ENCODE measurements around the gene BRCC3.

Gene BRCC3

GRCh38 chrX:155048977-155049619 is 22.2 kb upstream of the BRCC3 start:
- Mint-ChIP-seq H3K27ac (no peak overlapping the region), H3K4me3 (no peak overlapping the region), H3K36me3 (peaks cover 11 to 14% of the 10 kb centered on the region in 2 donors), H3K9me3 (no peaks in the 10 kb centered on the region), H3K27me3 (no peaks in the 10 kb centered on the region), H3K4me1 (peaks cover 4% of the 10 kb centered on the region in 2 donors)
- no peak for DNase-seq
- ATAC-seq (replicated peaks), result peak in 1 of 2 donors; percentile 33

GRCh38 chrX:155052738-155053498 is 18.4 kb upstream of the BRCC3 start:
- H3K36me3 Mint-ChIP-seq, result peaks cover 7 to 12% of the 10 kb centered on the region in 2 donors
- DNase-seq (no peak), ATAC-seq (replicated peaks) (peak in 1 of 2 donors; percentile 41)
- H3K4me3 Mint-ChIP-seq, result no peak overlapping the region
- peaks cover 0 to 7% of the 10 kb centered on the region in 2 donors for H3K4me1 Mint-ChIP-seq
- no peaks in the 10 kb centered on the region for H3K27me3 Mint-ChIP-seq
- no peak overlapping the region for H3K27ac Mint-ChIP-seq
- H3K9me3 Mint-ChIP-seq, result no peaks in the 10 kb centered on the region

- Mint-ChIP-seq H3K4me1 (peaks cover 0 to 7% of the 10 kb centered on the region in 2 donors), H3K27me3 (no peaks in the 10 kb centered on the region), H3K36me3 (peaks cover 7 to 12% of the 10 kb centered on the region in 2 donors), H3K27ac (peak overlapping the region; percentile 11), H3K4me3 (no peak overlapping the region), H3K9me3 (no peaks in the 10 kb centered on the region)
- no peak for ATAC-seq (replicated peaks)
- no peak for DNase-seq
Measured at GRCh38 chrX:155053656-155054055, 17.7 kb upstream of the BRCC3 start.

GRCh38 chrX:155054255-155054654 is 17.1 kb upstream of the BRCC3 start:
- Mint-ChIP-seq H3K4me1 (peaks cover 0 to 6% of the 10 kb centered on the region in 2 donors), H3K27ac (no peak overlapping the region)
- DNase-seq, result no peak

DNA sequence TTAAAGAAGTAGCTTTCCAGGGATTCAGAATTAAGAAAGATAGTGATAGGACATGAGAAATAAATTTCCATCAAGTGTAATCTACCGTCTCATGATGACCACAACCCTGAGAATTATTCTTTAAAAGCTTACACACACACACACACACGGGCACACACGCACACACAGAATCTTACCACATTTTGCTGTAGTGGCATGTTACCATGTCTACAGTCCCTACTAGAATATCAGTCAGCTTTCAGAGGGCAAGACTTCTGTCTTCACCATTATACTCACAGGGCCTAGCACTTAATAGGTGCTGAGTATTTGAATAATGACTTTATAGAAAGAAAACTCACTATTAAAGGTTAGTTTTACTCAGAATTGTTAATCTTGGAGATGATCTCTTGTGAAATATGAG is 15.8 kb upstream of the BRCC3 start:
- Mint-ChIP-seq H3K27ac (no peak overlapping the region), H3K27me3 (no peaks in the 10 kb centered on the region), H3K4me1 (peaks cover 0 to 5% of the 10 kb centered on the region in 2 donors), H3K9me3 (no peaks in the 10 kb centered on the region), H3K4me3 (no peak overlapping the region), H3K36me3 (peaks cover 5 to 12% of the 10 kb centered on the region in 2 donors)
- DNase-seq (no peak), ATAC-seq (replicated peaks) (no peak)

More at GRCh38 chrX:155054255-155054654, 17.1 kb upstream of the BRCC3 start:
- peaks cover 7 to 12% of the 10 kb centered on the region in 2 donors for H3K36me3 Mint-ChIP-seq
- H3K4me3 Mint-ChIP-seq, result no peak overlapping the region
- no peaks in the 10 kb centered on the region for H3K27me3 Mint-ChIP-seq
- no peaks in the 10 kb centered on the region for H3K9me3 Mint-ChIP-seq
- no peak for ATAC-seq (replicated peaks)

- Mint-ChIP-seq H3K36me3 (peaks cover 4 to 11% of the 10 kb centered on the region in 2 donors), H3K9me3 (no peaks in the 10 kb centered on the region), H3K4me1 (peaks cover 0 to 5% of the 10 kb centered on the region in 2 donors), H3K4me3 (no peak overlapping the region), H3K27me3 (no peaks in the 10 kb centered on the region), H3K27ac (no peak overlapping the region)
- no peak for DNase-seq
- ATAC-seq (replicated peaks), result no peak
Measured at GRCh38 chrX:155056471-155056870, 14.8 kb upstream of the BRCC3 start.

DNA sequence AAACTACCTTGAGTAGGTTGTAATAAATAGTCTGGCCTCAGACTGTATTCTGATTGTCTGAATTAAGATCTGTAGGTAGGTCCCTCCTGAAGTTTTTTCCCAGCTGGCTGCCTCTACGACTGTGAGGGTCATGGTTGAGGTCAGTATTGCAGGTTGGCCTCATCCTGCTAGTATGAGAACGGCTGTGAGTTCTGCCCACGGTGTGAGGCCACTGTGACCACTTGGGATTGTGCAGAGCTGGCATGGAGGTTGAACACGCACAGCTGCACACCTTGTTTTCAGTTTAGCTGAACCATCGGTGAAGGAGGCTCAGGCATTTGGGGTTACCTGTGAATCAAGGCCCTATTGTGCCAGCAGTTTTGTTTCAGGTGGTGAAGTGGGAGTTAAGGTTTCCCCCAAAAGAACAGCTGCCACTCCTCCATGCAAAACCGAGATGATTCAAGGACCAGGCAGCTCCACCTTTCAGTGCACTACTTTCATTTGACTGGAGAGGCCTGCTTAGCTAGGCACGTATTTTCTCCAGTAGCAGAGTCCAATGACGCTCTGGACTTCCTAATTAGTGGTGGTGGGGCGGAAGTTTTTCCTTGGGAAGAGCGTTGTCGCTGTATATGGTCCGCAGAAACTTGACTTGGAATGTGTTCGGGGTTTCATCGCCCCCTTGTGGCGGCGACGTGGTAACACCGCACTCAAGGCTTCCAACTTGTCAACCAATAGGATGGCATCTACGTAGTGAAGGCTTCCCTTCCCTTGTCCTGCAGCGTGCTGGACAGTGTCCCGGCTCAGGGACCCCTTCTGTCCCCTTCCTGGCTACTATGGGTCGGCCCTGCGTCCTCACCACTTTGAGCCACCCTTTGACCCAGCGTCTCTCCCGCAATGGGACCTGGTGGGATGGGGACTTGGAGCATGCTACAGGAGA is 14.2 kb upstream of the BRCC3 start:
- peaks cover 1 to 7% of the 10 kb centered on the region in 2 donors for H3K36me3 Mint-ChIP-seq
- peak overlapping the region; percentile 81 for H3K27ac Mint-ChIP-seq
- peak overlapping the region; percentile 70 to 71 for H3K4me3 Mint-ChIP-seq
- peaks cover 0 to 5% of the 10 kb centered on the region in 2 donors for H3K4me1 Mint-ChIP-seq
- no peaks in the 10 kb centered on the region for H3K27me3 Mint-ChIP-seq
- DNase-seq, result peak; percentile 16
- no peaks in the 10 kb centered on the region for H3K9me3 Mint-ChIP-seq
- ATAC-seq (replicated peaks), result peak; percentile 78 to 85

- DNase-seq, result no peak
- H3K9me3 Mint-ChIP-seq, result no peaks in the 10 kb centered on the region
- H3K36me3 Mint-ChIP-seq, result peaks cover 0 to 1% of the 10 kb centered on the region in 2 donors
- no peak overlapping the region for H3K4me3 Mint-ChIP-seq
- no peak for ATAC-seq (replicated peaks)
- H3K27me3 Mint-ChIP-seq, result no peaks in the 10 kb centered on the region
- peaks cover 0 to 5% of the 10 kb centered on the region in 2 donors for H3K4me1 Mint-ChIP-seq
- H3K27ac Mint-ChIP-seq, result no peak overlapping the region
Measured at GRCh38 chrX:155061760-155062159, 9.5 kb upstream of the BRCC3 start.

GRCh38 chrX:155065035-155065734 is 6.1 kb upstream of the BRCC3 start:
- Mint-ChIP-seq H3K9me3 (no peaks in the 10 kb centered on the region), H3K4me3 (no peak overlapping the region), H3K4me1 (peaks cover 5 to 9% of the 10 kb centered on the region in 2 donors), H3K27me3 (no peaks in the 10 kb centered on the region), H3K27ac (no peak overlapping the region), H3K36me3 (peaks cover 0 to 1% of the 10 kb centered on the region in 2 donors)
- no peak for DNase-seq
- ATAC-seq (replicated peaks), result no peak

DNA sequence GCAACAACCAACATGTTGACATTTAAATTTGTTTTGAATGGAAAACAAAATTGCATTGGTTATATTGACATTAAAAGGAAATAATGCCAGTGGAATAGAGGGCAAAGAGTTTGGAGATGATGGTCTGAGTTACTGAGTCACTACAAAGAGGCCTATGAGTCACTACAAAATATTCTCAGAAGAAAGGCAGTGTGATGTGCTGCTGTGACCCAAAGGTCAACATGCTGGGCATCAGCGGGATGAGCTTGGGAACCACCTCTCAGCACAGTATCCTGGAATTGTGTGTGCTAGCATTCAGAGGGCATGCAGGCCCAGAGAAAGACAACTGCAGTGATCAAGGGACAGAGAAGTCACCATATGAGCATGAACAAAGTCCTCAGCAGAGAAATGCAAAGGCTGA is 3.1 kb upstream of the BRCC3 start:
- no peaks in the 10 kb centered on the region for H3K9me3 Mint-ChIP-seq
- no peak overlapping the region for H3K27ac Mint-ChIP-seq
- DNase-seq (no peak), ATAC-seq (replicated peaks) (no peak)
- H3K36me3 Mint-ChIP-seq, result peaks cover 0 to 4% of the 10 kb centered on the region in 2 donors
- H3K27me3 Mint-ChIP-seq, result no peaks in the 10 kb centered on the region
- H3K4me3 Mint-ChIP-seq, result peak overlapping the region in 1 of 2 donors; percentile 30
- H3K4me1 Mint-ChIP-seq, result peaks cover 7 to 16% of the 10 kb centered on the region in 2 donors

- ATAC-seq (replicated peaks), result no peak
- DNase-seq, result no peak
- no peaks in the 10 kb centered on the region for H3K9me3 Mint-ChIP-seq
- H3K27ac Mint-ChIP-seq, result no peak overlapping the region
- peak overlapping the region; percentile 85 for H3K4me3 Mint-ChIP-seq
- H3K27me3 Mint-ChIP-seq, result no peaks in the 10 kb centered on the region
- H3K36me3 Mint-ChIP-seq, result peaks cover 9 to 14% of the 10 kb centered on the region in 2 donors
- H3K4me1 Mint-ChIP-seq, result peaks cover 15 to 29% of the 10 kb centered on the region in 2 donors
Measured at GRCh38 chrX:155069414-155069813, 1.9 kb upstream of the BRCC3 start.

GRCh38 chrX:155070038-155070437 is 1.3 kb upstream of the BRCC3 start:
- no peaks in the 10 kb centered on the region for H3K9me3 Mint-ChIP-seq
- ATAC-seq (replicated peaks), result no peak
- no peak for DNase-seq
- H3K36me3 Mint-ChIP-seq, result peaks cover 9 to 15% of the 10 kb centered on the region in 2 donors
- peaks cover 15 to 31% of the 10 kb centered on the region in 2 donors for H3K4me1 Mint-ChIP-seq
- H3K27me3 Mint-ChIP-seq, result no peaks in the 10 kb centered on the region
- peak overlapping the region; percentile 87 for H3K27ac Mint-ChIP-seq
- peak overlapping the region; percentile 85 for H3K4me3 Mint-ChIP-seq

- H3K4me1 Mint-ChIP-seq, result peaks cover 20 to 35% of the 10 kb centered on the region in 2 donors
- ATAC-seq (replicated peaks), result peak; percentile 10 to 26
- H3K4me3 Mint-ChIP-seq, result peak overlapping the region; percentile 85
- no peaks in the 10 kb centered on the region for H3K9me3 Mint-ChIP-seq
- DNase-seq, result no peak
- peak overlapping the region; percentile 95 for H3K27ac Mint-ChIP-seq
- H3K36me3 Mint-ChIP-seq, result peaks cover 14 to 21% of the 10 kb centered on the region in 2 donors
- no peaks in the 10 kb centered on the region for H3K27me3 Mint-ChIP-seq
Measured at GRCh38 chrX:155070663-155070974, 689 bp upstream of the BRCC3 start.
